ENCODE data around the gene CLSTN3.

DNA sequence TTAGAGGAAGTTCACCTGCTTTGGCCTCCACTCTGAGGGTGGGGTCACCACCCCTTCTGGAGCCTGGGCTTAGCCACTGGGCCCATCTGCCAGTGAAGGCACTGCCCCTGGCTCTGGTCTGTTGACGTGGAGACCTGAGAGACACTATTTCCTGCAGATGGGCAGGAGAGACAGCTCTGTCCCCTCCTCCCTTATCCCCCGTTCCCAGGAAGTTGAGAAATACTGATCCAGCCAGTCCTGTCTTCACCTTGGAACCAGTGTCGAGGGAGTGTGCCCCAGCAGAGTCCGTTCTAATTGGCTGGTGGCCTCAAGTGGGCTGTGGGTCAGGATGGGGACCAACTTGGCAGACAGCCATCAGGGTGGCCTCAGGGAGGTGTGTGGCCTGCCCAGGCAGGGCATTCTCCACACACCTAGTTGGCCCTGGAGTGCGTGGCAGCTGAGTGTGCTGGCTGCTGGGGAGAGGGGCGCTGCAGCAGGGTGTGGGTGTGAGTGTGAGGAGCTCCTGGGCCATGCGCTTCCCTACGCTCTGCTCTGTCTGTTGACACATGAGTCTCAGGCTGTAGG lies 25.4 kb downstream of the CLSTN3 start:
- TF ChIP-seq, protein P1, sequence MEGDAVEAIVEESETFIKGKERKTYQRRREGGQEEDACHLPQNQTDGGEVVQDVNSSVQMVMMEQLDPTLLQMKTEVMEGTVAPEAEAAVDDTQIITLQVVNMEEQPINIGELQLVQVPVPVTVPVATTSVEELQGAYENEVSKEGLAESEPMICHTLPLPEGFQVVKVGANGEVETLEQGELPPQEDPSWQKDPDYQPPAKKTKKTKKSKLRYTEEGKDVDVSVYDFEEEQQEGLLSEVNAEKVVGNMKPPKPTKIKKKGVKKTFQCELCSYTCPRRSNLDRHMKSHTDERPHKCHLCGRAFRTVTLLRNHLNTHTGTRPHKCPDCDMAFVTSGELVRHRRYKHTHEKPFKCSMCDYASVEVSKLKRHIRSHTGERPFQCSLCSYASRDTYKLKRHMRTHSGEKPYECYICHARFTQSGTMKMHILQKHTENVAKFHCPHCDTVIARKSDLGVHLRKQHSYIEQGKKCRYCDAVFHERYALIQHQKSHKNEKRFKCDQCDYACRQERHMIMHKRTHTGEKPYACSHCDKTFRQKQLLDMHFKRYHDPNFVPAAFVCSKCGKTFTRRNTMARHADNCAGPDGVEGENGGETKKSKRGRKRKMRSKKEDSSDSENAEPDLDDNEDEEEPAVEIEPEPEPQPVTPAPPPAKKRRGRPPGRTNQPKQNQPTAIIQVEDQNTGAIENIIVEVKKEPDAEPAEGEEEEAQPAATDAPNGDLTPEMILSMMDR (conservative IDR thresholded peaks at IDR 0.05), result no peak
- TF ChIP-seq EZH2 (IDR thresholded peaks at IDR 0.05; ENCODE audit: low read depth), result no peak
